ENCODE measurements around the gene GSTM5.
"Not testable (repeated sequence)": the region's sequence is repeated elsewhere in the genome, so short reads cannot be mapped to it uniquely, and the experiment has no call there.

The GSTM5 gene

GRCh38 chr1:109732390-109732881 lies 20.4 kb downstream of the GSTM5 start:
- no peak for DNase-seq

GRCh38 chr1:109733236-109733870 lies 21.3 kb downstream of the GSTM5 start:
- DNase-seq = no peak

GRCh38 chr1:109739738-109740614 lies 27.9 kb downstream of the GSTM5 start:
- DNase-seq = no peak

DNA sequence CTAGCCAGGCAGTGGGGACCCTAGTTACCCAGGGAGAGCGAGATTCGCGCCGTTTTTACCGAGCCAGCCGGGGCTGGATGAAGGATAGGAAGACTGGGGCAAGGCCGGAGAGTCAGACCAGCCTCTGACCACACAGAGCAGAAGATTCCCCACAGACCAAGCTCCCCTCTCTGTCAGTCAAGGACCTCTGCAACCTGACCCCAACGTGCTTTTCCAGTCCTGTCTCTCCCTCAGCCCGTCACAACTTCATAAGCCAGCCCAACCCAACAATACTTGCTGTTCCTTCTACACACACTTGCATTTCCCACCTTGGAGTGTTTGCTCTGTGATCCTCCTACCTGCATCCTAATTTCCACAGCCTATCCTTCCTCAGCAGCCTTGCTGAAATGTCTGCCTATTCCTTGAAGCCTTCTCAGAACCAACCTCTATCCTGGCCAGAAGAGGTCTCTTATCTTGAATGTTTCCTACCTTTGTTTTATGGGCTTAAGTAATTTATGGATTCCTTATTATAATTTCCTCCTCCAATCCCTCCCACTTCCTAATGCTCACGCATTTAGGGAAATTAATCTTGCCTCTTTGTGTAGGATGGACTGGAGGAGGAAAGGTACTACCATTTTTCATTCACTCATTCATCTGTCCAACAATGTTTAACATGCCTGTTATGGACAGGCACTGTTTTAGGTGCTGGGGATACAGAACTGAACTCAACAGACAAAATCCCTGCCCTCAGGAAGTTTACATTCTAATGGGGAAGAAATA lies 28.7 kb downstream of the GSTM5 start, which contains the start of gene GSTM3:
TSS of gene GSTM3 (minus strand) at position 424 of the 759 bp plus-strand sequence. CDS start 751 bp downstream, outside the sequence.
- no peak for DNase-seq

GRCh38 chr1:109748311-109748710 lies 36.3 kb downstream of the GSTM5 start:
- DNase-seq = not testable (repeated sequence)

GRCh38 chr1:109749221-109749620 lies 37.2 kb downstream of the GSTM5 start:
- DNase-seq = no peak

- DNase-seq = no peak
Measured at GRCh38 chr1:109750241-109750882, 38.3 kb downstream of the GSTM5 start.

- DNase-seq = no peak
Measured at GRCh38 chr1:109750920-109751319, 38.9 kb downstream of the GSTM5 start.

GRCh38 chr1:109751531-109752260 lies 39.6 kb downstream of the GSTM5 start:
- no peak for DNase-seq

- DNase-seq = no peak
Measured at GRCh38 chr1:109754738-109755137, 42.7 kb downstream of the GSTM5 start.

- not testable (repeated sequence) for DNase-seq
Measured at GRCh38 chr1:109756325-109756724, 44.3 kb downstream of the GSTM5 start.

DNA sequence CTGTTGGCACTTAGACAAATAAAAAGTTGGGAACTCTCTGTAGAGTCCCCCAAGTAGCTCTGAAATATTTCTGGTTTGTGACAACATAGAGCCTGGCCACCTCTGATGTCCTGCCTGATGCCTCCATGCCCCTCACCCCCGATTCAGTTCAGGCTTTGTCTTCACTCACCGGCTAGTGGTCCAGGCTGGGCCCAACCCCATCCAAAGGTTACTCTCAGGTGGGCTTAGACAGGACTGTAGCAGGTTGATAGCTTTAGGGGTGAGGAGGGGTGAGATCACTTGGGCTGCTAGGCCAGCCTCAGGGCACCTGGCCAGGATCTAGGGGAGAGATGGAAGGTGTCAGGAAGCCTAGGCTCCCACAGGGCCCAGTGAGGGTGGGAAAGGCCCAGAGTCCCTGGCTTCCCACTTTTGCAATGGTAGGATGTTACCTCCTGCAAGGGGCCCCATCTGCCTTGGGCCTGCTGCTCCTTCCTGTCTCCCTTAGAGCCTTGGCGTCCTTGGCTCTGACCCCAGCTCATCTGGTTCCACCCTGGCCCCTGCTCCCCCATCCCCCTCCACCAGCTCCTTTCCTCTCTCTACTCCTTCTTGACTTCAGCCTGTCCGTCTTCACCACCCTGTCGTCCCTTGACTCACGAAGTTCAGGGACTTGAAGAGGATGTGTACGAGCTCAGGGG lies 44.9 kb downstream of the GSTM5 start:
- DNase-seq = no peak

DNA sequence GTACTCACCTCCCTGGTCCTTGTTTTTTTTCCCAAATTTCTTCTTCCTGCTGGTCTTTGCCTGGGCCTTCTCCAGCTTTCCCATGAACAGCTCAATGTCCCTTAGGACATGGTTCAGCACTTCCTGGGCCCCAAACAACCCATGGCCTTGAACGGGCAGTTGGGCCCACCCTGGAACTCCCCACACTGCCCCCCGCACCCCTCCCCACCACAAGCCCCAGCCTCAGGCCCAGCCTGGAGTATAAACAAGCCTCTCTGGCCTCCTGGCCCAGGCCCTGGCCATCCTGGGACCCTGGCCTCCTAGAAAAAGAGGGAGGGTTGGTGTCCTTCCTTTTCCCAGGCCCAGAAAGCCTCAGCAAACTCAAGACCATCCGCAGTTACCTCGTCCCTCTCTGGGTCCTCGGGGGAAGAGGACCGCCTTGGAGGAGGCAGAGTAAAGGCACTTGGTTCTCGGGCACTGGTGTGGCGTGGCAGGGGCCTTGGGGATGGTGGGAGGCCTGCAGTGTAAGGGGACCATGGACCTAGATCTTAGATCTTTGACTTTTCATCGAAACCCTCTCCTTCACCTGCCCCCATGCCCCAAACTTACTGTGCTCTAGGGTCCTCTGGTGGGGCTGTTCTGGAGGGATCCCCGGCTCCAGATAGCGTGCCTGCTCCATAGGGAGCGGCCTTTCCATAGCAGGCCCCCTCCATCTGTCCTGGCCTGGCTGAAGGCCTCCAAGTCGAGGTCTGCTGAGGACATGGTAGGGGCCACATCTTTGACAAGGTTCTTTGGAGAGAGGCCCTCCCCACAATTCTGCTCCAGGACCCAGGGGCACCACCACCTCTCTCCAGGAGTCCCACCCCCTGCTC lies 46.1 kb downstream of the GSTM5 start:
- no peak for DNase-seq

DNA sequence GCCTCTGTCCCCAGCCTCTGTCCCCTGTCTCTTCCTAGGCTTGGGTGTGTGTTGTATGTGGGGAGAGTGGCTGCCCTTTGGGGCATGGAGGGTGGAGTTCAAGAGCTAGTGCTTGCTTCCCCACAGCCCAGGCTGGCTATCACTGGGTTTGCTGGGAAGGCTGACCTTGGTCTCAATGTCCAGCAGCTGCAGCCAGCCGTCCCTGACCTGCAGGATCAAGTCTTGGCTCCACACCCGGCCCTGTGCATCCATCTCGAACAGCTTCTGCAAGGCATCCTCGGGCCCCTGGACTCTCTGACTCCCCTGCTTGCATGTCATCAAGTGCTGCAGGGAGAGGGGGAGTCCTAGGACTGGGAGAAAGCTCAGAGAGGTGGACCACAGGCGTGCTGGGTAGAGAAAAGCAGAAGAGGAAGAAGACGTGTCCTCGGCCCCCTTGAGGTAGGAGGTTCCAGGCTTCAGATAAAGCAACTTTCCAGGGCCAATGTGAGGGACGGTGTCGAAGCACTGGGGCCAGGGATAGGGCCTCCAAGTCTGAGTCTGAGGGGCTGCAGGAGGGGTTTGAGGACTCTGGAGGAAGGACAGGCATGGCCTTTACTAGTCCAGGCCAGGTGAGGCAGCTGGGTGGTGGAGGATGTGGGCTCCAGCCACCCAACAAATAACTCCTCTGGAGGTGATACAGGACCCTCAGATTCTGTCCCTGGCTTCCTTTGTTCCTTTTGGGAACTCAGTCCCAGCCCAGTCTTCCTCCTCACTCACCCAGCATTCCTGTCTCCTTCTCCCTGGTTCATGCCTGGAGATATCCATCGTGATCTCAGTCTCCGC lies 47.7 kb downstream of the GSTM5 start:
- DNase-seq = no peak

- no peak for DNase-seq
Measured at GRCh38 chr1:109760581-109761226, 48.7 kb downstream of the GSTM5 start.

DNA sequence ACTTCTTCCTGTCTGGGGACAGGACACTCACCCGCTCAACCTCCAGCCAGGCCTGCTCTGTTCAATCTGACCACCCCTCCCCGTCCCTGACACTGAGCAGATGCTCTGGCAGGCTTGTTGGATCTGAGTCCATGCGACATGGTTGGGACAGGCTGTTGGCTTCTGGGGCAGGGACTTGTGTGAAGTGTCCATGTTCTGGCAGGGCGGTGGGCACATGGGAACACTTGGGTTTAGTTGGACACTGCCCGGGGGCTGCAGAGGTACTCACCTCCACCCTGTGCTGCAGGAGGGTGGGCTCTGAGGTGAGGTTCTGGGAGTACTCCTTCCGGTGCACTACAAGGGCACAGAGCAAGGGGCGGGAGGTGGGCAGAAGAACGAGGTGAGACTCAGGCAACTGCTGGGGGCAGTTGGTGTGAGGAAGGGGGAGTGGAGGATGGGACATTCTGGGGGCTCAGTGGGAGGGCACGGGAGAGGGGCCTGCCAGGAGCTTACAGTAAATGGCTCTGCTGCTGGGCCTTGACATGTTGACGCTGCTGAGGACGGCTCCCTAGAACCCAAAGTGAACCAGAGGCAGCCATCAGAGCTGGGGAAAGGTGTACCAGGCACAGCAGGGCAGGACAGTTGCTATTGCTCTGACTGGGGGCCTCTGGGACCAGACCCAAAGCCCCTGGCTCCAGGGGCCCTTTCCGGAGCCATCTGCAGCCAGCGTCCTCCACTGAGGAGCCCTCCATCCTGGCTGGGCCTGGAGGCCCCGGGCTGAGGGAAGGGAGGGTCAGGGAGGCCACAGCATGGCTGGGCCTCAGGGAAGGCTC lies 49.4 kb downstream of the GSTM5 start:
- no peak for DNase-seq

DNA sequence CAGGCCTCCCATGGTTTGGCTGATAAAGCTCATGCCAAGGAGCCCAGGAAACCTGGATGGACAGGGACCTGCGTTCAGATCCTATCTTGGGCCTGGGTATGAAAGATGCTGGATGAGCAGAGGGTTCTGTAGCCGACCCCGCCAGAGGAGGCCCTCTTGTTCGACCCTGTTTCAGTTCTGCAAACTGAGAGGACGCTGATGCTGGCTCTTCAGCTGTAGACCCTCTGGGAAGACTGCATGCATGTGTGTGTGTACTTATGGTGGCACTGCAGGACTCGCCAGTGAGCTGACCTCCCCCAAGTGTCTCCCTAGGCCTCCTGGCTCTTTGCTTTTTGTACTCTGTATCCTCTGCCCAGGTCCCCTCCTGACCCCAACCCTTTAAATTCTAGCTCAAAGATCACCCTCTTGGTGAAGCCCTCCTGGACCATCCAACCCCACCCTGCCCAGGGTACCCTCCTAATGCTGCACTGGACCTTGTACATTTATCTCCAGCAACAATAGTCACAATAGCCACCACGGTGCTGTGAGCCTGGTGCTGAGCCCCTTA lies 50.1 kb downstream of the GSTM5 start:
- no peak for DNase-seq
